HepG2 (cell line): Measurements from ENCODE around the gene PMS1.

Experiments
- CTCF ChIP-seq: sonication (generic); formaldehyde crosslinking; IDR thresholded peaks from 2 replicates; pipeline ENCODE4 v1.5.0; 2020; ENCODE audit warnings: mild to moderate bottlenecking, missing genetic modification reagents, moderate library complexity
- EP300 ChIP-seq, 3 experiments: sonication (generic) in 1 of 3; formaldehyde crosslinking in 1 of 3; IDR thresholded peaks; 2 replicates each; pipeline versions ENCODE4 v1.5.1 to v1.6.1; 2011 to 2020; ENCODE audit warnings: low read depth in 2 of 3, low read length in 2 of 3, borderline replicate concordance in 1 of 3, improper control_type of control experiment in 1 of 3, mild to moderate bottlenecking in 1 of 3, missing genetic modification reagents in 1 of 3, moderate library complexity in 1 of 3
- ESRRA ChIP-seq: sonication (generic); formaldehyde crosslinking; IDR thresholded peaks from 2 replicates; pipeline ENCODE4 v1.5.1; 2020; ENCODE audit warnings: mild to moderate bottlenecking, low read depth, missing genetic modification reagents
- FOXP4 ChIP-seq: sonication (generic); formaldehyde crosslinking; IDR thresholded peaks from 2 replicates; pipeline ENCODE4 v1.4.0; 2020; ENCODE audit warnings: missing genetic modification reagents
- HCFC1 ChIP-seq: fragments of 150-350 bp; IDR thresholded peaks from 2 replicates; pipeline ENCODE4 v1.6.1; 2014; ENCODE audit warnings: low read depth, low read length
- JUND ChIP-seq: sonication (generic); formaldehyde crosslinking; IDR thresholded peaks from 2 replicates; pipeline ENCODE4 v1.8.0; 2022; ENCODE audit warnings: mild to moderate bottlenecking, missing genetic modification reagents
- MAFG ChIP-seq: sonication (generic); formaldehyde crosslinking; IDR thresholded peaks from 2 replicates; pipeline ENCODE4 v1.5.1; 2020; ENCODE audit warnings: mild to moderate bottlenecking, missing genetic modification reagents
- SP2 ChIP-seq: sonication (generic); formaldehyde crosslinking; IDR thresholded peaks from 2 replicates; pipeline ENCODE4 v1.5.1; 2020; ENCODE audit warnings: mild to moderate bottlenecking, missing genetic modification reagents
- ZNF460 ChIP-seq: sonication (generic); formaldehyde crosslinking; IDR thresholded peaks from 2 replicates; pipeline ENCODE4 v1.5.1; 2020; ENCODE audit warnings: missing genetic modification reagents, mild to moderate bottlenecking, borderline replicate concordance
- ZNF782 ChIP-seq: sonication (generic); formaldehyde crosslinking; IDR thresholded peaks from 2 replicates; pipeline ENCODE4 v1.4.0; 2020; ENCODE audit warnings: missing genetic modification reagents, mild to moderate bottlenecking, borderline replicate concordance

GRCh38 chr2:189819297-189819704 is 35.1 kb downstream of the PMS1 start:
- TF ChIP-seq ZNF460 (CRISPR knock-in tag) (no peak), FOXP4 (CRISPR knock-in tag) (no peak), ESRRA (CRISPR knock-in tag) (no peak), JUND (CRISPR knock-in tag) (no peak), HCFC1 (no peak), MAFG (CRISPR knock-in tag) (no peak), EP300 (IDR thresholded peaks at IDR 0.05; ENCODE audit: low read depth in 2 of 2, low read length in 2 of 2) (no peak), EP300 (CRISPR knock-in tag; IDR thresholded peaks at IDR 0.05; ENCODE audit: borderline replicate concordance) (no peak), SP2 (CRISPR knock-in tag) (no peak), ZNF782 (CRISPR knock-in tag) (no peak), CTCF (CRISPR knock-in tag) (no peak)
